ENCODE results near the gene PLD4. TPM values are rescaled to one million over a fixed set of nuclear protein-coding genes. Genes with fewer than 3 reads are reported as not detected.

The PLD4 gene
- total and polyA plus RNA-seq, 9 donors: 0.12 to 3.2 (median 1.0) TPM; not detected in 1

DNA sequence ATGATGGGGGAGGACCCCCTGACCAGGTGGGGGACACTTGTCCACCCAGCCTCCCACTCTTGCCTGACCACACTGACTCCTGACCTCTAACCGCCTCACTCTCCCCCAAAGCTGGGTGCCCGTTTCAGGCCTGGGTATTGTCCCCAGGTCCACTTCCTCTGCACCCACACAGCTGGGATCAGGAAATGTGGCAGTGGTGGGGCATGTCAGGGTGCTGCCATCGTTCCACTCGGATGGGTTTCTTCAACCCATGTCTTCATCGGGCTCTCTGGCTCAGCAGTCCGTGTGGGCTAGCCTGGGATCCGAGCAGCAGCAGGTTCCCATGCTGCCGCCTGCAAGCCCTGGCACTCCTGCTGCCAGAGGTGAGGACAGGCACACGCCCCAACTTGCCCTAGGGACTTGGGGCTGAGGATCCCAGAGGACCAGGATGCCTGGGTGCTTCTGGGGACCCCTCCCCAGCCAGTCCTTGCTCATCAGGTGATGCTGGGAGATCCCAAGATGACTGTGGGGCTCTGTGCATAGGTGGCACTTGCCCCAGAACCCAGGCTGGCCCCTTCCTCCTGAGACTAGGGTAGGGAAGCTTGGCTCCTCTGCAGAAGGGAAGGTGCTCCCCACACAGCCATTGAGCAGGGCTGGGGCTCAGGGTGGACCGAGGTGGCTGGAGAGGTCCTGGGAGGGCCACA is 58.0 kb downstream of the PLD4 start:
- no peaks in the 10 kb centered on the region for H3K36me3 ChIP-seq
- intact Hi-C loops (cut with DNase I): loop anchor here in 2 of 4 donors (5.0 kb wide), 2 partner anchors 35 to 60 kb away; no protein-coding TSS in a partner anchor
- no peak overlapping the region for H3K27ac ChIP-seq
- WGBS, 3 donors: 79 to 82% (median 80%) methylated on average over 10 of the region's 10 CpGs
- no peaks in the 10 kb centered on the region for H3K27me3 ChIP-seq
- no peak for TF ChIP-seq EP300 (IDR thresholded peaks at IDR 0.05)
- TF ChIP-seq, protein P1, sequence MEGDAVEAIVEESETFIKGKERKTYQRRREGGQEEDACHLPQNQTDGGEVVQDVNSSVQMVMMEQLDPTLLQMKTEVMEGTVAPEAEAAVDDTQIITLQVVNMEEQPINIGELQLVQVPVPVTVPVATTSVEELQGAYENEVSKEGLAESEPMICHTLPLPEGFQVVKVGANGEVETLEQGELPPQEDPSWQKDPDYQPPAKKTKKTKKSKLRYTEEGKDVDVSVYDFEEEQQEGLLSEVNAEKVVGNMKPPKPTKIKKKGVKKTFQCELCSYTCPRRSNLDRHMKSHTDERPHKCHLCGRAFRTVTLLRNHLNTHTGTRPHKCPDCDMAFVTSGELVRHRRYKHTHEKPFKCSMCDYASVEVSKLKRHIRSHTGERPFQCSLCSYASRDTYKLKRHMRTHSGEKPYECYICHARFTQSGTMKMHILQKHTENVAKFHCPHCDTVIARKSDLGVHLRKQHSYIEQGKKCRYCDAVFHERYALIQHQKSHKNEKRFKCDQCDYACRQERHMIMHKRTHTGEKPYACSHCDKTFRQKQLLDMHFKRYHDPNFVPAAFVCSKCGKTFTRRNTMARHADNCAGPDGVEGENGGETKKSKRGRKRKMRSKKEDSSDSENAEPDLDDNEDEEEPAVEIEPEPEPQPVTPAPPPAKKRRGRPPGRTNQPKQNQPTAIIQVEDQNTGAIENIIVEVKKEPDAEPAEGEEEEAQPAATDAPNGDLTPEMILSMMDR (IDR thresholded peaks at IDR 0.05): no peak
- TF ChIP-seq POLR2A (IDR thresholded peaks at IDR 0.05): no peak
- peak in 3 of 5 donors; percentile 12 to 31 (median 26) for DNase-seq
- H3K9me3 ChIP-seq: no peaks in the 10 kb centered on the region
- H3K4me3 ChIP-seq: no peak overlapping the region
- H3K4me1 ChIP-seq (ENCODE audit: insufficient read depth): peaks cover 4% of the 10 kb centered on the region

Other genes with a start within 250 kb of the PLD4 start
- gene INF2, start 235.3 kb upstream of the PLD4 start, total RNA-seq: 10 to 100 TPM; 15.1 to 40.7 (median 22.2) TPM
- gene INF2, start 235.3 kb upstream of the PLD4 start, polyA plus RNA-seq: 10 to 100 TPM in 1 of 2 donors, 1 to 10 TPM in 1; 6.3 to 18.4 TPM
- gene ADSS1, start 200.7 kb upstream of the PLD4 start, total RNA-seq: 1 to 10 TPM; 2.6 to 9.8 (median 3.8) TPM
- 1 to 10 TPM; 4.1 to 4.9 TPM for gene ADSS1, start 200.7 kb upstream of the PLD4 start, polyA plus RNA-seq
- gene SIVA1, start 171.7 kb upstream of the PLD4 start, total RNA-seq: 100 to 1,000 TPM in 3 of 7 donors, 10 to 100 TPM in 4; 85.7 to 385 (median 91.6) TPM
- gene SIVA1, start 171.7 kb upstream of the PLD4 start, polyA plus RNA-seq: 100 to 1,000 TPM in 1 of 2 donors, 1 to 10 TPM in 1; 2.4 to 249 TPM
- gene AKT1, start 129.1 kb upstream of the PLD4 start, total RNA-seq: 100 to 1,000 TPM in 4 of 7 donors, 10 to 100 TPM in 3; 58.1 to 105 (median 103) TPM
- 10 to 100 TPM; 53.9 to 72.6 TPM for gene AKT1, start 129.1 kb upstream of the PLD4 start, polyA plus RNA-seq
- 10 to 100 TPM in 1 of 7 donors, 1 to 10 TPM in 6; 2.0 to 18.7 (median 4.1) TPM for gene ZBTB42, start 123.8 kb upstream of the PLD4 start, total RNA-seq
- gene ZBTB42, start 123.8 kb upstream of the PLD4 start, polyA plus RNA-seq: 1 to 10 TPM in 1 of 2 donors, under 1 TPM in 1; 0.42 to 1.8 TPM
- gene CEP170B, start 59.6 kb upstream of the PLD4 start, total RNA-seq: 10 to 100 TPM in 4 of 7 donors, 1 to 10 TPM in 3; 3.0 to 22.7 (median 11.7) TPM
- gene CEP170B, start 59.6 kb upstream of the PLD4 start, polyA plus RNA-seq: 1 to 10 TPM; 1.9 to 5.1 TPM
- gene AHNAK2, start 53.5 kb downstream of the PLD4 start, total RNA-seq: 10 to 100 TPM in 3 of 7 donors, 1 to 10 TPM in 4; 1.1 to 15.6 (median 3.9) TPM
- gene AHNAK2, start 53.5 kb downstream of the PLD4 start, polyA plus RNA-seq: 10 to 100 TPM in 1 of 2 donors, under 1 TPM in 1; 0.94 to 24.6 TPM
- gene CLBA1, start 60.9 kb downstream of the PLD4 start, total RNA-seq: 10 to 100 TPM in 2 of 7 donors, 1 to 10 TPM in 5; 3.5 to 15.7 (median 9.6) TPM
- gene CLBA1, start 60.9 kb downstream of the PLD4 start, polyA plus RNA-seq: 1 to 10 TPM; 6.4 to 6.7 TPM
- 1 to 10 TPM; 6.3 to 9.4 (median 7.6) TPM for gene CDCA4, start 96.2 kb downstream of the PLD4 start, total RNA-seq
- gene CDCA4, start 96.2 kb downstream of the PLD4 start, polyA plus RNA-seq: 1 to 10 TPM; 2.9 to 7.3 TPM
- 1 to 10 TPM in 1 of 7 donors, under 1 TPM in 6; 0.35 to 2.0 (median 0.79) TPM for gene GPR132, start 140.6 kb downstream of the PLD4 start, total RNA-seq
- gene GPR132, start 140.6 kb downstream of the PLD4 start, polyA plus RNA-seq: under 1 TPM; 0.27 to 0.45 TPM
- 10 to 100 TPM in 1 of 7 donors, 1 to 10 TPM in 6; 2.5 to 10.2 (median 6.5) TPM for gene JAG2, start 243.9 kb downstream of the PLD4 start, total RNA-seq
- gene JAG2, start 243.9 kb downstream of the PLD4 start, polyA plus RNA-seq: 1 to 10 TPM in 1 of 2 donors, under 1 TPM in 1; 0.78 to 7.0 TPM